Measurements from ENCODE around the gene NELFB. TPM values are rescaled to one million over a fixed set of nuclear protein-coding genes. Genes with fewer than 3 reads are reported as not detected.

The NELFB gene
- total and polyA plus RNA-seq, 2 of the 4 experiments (the other 2 are of a cell fraction): 36.9 to 66.0 TPM

DNA sequence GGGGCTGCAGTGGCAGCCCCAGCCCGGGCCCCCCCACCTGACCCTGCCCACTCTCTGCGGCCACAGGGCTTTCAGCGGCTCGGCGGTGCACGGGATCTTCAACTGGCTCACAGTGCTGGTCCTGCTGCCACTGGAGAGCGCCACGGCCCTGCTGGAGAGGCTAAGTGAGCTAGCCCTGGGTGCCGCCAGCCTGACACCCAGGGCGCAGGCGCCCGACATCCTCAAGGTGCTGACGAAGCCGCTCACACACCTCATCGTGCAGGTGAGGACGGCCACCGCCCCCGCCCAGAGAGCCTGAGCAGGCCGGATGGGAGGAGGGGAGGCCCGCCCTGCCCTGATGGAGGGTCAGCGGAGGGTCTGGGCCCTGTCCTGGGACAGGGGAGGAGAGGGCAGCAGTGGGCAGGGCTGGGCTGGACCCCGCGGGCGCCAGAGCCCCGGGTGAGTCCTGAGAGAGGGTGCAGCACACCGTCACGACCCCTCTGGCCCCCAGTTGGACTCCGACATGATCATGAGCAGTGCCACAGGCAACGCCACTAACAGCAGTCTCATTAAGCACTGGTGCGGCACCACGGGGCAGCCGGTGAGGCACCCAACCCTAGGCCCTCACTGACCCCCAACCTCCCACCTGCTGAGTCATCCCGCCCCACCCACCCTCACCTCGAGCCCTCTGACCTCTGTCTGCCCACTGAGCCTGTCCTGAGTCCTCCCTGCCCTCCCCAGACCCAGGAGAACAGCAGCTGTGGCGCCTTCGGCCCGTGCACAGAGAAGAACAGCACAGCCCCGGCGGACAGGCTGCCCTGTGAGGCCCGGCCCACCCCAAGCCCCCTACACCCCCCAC is 21.8 kb upstream of the NELFB start (continued):
- TF ChIP-seq USF2 (IDR thresholded peaks at IDR 0.05; ENCODE audit: low read depth, low read length) (no peak), POLR2A (IDR thresholded peaks at IDR 0.05; ENCODE audit: low read depth, low read length) (no peak)

- Histone ChIP-seq H4K5ac (ENCODE audit: low read depth, low read length) (no peak overlapping the region), H3K9ac (ENCODE audit: low read depth, low read length) (no peak overlapping the region), H2BK5ac (ENCODE audit: low read depth, low read length, poor library complexity, severe bottlenecking) (no peak overlapping the region), H3K4me1 (ENCODE audit: control insufficient read depth, insufficient read depth, low read length) (peaks cover 5% of the 10 kb centered on the region; the same call in 1 of the 2 replicates), H3K9me1 (ENCODE audit: insufficient read depth, low read length) (no peaks in the 10 kb centered on the region), H2BK120ac (ENCODE audit: low read depth, low read length) (no peak overlapping the region), H2AK9ac (replicated peaks; ENCODE audit: low read depth, low read length, poor library complexity) (no peak overlapping the region), H3K79me1 (ENCODE audit: low read depth in 1 of 2, low read length in 2 of 2) (peaks cover 8 to 27% of the 10 kb centered on the region in 2 experiments; a peak in 3 of 4 replicates), H3K4me3 (ENCODE audit: insufficient read depth, low read depth, low read length) (no peak overlapping the region), H3K27ac (ENCODE audit: insufficient read depth, low read length) (no peak overlapping the region), H3K18ac (ENCODE audit: low read depth, low read length) (no peak overlapping the region), H4K8ac (ENCODE audit: low read depth in 2 of 2, low read length in 2 of 2) (no peak overlapping the region), H2BK20ac (ENCODE audit: low read depth, low read length) (no peak overlapping the region), H4K20me1 (ENCODE audit: insufficient read depth, low read length) (peaks cover 6% of the 10 kb centered on the region; the same call in 1 of the 2 replicates), H3K4ac (ENCODE audit: low read depth, low read length) (no peak overlapping the region), H3K23ac (ENCODE audit: low read depth, low read length) (no peak overlapping the region), H2AFZ (replicated peaks; ENCODE audit: low read length, poor library complexity) (no peak overlapping the region), H3K27me3 (ENCODE audit: control insufficient read depth, insufficient read depth, low read length) (peaks cover 1% of the 10 kb centered on the region; the same call in 1 of the 2 replicates), H3K14ac (replicated peaks; ENCODE audit: low read depth, low read length) (no peak overlapping the region), H3K56ac (ENCODE audit: extremely low read depth, insufficient read depth, low read length) (no peak overlapping the region), H2AK5ac (ENCODE audit: low read depth, low read length) (no peak overlapping the region), H3K36me3 (ENCODE audit: control insufficient read depth, insufficient read depth, low read length) (no peaks in the 10 kb centered on the region), H3K9me3 (ENCODE audit: control insufficient read depth, insufficient read depth, low read length) (no peaks in the 10 kb centered on the region), H4K91ac (ENCODE audit: insufficient read depth, low read depth, low read length) (no peak overlapping the region), H3K4me2 (ENCODE audit: low read depth, low read length) (no peak overlapping the region), H2BK15ac (ENCODE audit: low read depth, low read length) (no peak overlapping the region)
- WGBS, 2 experiments (ENCODE audit: extremely low coverage in 2 of 2, insufficient read length in 1 of 2): 66% methylated on average over 13 of the region's 40 CpGs; no CpG with 5 or more reads in 1 of the 2 experiments
- ChIA-PET CTCF (no interaction called here), POLR2A (ENCODE audit: unreplicated experiment) (no interaction called here)
- dilution Hi-C loops (cut with HindIII; ENCODE audit: low sequenced_read_pairs, unreplicated experiment) (no loop called here), intact Hi-C loops (cut with micrococcal nuclease) (no loop called here), in situ Hi-C loops (cut with MboI; ENCODE audit: low sequenced_read_pairs) (no loop called here)
- DNase-seq (no peak), ATAC-seq (ENCODE audit: low read depth) (no peak)
- BruUV-seq (replicated peaks): no TSS peak
- TF ChIP-seq CEBPB (IDR thresholded peaks at IDR 0.05; ENCODE audit: low read depth, low read length) (no peak), FOS (IDR thresholded peaks at IDR 0.05; ENCODE audit: low read depth, low read length) (no peak), SMC3 (IDR thresholded peaks at IDR 0.05; ENCODE audit: low read depth, low read length) (no peak), USF2 (IDR thresholded peaks at IDR 0.05; ENCODE audit: low read depth, low read length) (no peak), RCOR1 (IDR thresholded peaks at IDR 0.05; ENCODE audit: insufficient replicate concordance, low read length) (no peak), RFX5 (IDR thresholded peaks at IDR 0.05; ENCODE audit: low read depth, low read length) (no peak)
- TF ChIP-seq, protein P1, sequence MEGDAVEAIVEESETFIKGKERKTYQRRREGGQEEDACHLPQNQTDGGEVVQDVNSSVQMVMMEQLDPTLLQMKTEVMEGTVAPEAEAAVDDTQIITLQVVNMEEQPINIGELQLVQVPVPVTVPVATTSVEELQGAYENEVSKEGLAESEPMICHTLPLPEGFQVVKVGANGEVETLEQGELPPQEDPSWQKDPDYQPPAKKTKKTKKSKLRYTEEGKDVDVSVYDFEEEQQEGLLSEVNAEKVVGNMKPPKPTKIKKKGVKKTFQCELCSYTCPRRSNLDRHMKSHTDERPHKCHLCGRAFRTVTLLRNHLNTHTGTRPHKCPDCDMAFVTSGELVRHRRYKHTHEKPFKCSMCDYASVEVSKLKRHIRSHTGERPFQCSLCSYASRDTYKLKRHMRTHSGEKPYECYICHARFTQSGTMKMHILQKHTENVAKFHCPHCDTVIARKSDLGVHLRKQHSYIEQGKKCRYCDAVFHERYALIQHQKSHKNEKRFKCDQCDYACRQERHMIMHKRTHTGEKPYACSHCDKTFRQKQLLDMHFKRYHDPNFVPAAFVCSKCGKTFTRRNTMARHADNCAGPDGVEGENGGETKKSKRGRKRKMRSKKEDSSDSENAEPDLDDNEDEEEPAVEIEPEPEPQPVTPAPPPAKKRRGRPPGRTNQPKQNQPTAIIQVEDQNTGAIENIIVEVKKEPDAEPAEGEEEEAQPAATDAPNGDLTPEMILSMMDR (conservative IDR thresholded peaks at IDR 0.05; ENCODE audit: low read depth, low read length): no peak
- TF ChIP-seq, protein P2, sequence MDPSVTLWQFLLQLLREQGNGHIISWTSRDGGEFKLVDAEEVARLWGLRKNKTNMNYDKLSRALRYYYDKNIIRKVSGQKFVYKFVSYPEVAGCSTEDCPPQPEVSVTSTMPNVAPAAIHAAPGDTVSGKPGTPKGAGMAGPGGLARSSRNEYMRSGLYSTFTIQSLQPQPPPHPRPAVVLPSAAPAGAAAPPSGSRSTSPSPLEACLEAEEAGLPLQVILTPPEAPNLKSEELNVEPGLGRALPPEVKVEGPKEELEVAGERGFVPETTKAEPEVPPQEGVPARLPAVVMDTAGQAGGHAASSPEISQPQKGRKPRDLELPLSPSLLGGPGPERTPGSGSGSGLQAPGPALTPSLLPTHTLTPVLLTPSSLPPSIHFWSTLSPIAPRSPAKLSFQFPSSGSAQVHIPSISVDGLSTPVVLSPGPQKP (IDR thresholded peaks at IDR 0.05; ENCODE audit: borderline replicate concordance, low read depth, low read length): no peak
Measured at GRCh38 chr9:137234055-137234697, 21.0 kb upstream of the NELFB start.

Measured in IMR-90 (cell line).